UCSD-AML1 (cell line): ENCODE results near the gene COPA.
A peak's percentile ranks its signal among the peaks of the same experiment; 100 is the strongest.

ENCODE experiments used
- DNase-seq: peaks from one replicate; lab custom pipeline; 2025; ENCODE audit not compliant: unreplicated experiment; lab: John Stamatoyannopoulos, UW

Gene COPA

DNA sequence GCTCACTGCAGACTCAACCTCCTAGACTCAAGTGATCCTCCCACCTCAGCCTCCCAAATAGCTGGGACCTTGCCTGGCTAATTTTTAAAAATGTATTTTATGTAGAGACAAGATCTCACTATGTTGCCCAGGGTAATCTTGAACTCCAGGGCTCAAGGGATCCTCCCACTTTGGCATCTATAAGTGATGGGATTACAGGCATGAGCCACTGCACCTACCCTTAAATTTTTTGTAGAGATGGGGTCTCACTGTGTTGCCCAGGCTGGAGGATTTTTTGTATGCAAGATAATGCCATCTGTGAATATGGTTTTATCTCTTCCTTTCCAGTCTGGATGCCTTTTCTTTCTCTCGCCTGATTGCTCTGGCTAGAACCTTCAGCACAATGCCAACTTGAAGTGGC lies 72.0 kb downstream of the COPA start:
- no peak for DNase-seq

DNA sequence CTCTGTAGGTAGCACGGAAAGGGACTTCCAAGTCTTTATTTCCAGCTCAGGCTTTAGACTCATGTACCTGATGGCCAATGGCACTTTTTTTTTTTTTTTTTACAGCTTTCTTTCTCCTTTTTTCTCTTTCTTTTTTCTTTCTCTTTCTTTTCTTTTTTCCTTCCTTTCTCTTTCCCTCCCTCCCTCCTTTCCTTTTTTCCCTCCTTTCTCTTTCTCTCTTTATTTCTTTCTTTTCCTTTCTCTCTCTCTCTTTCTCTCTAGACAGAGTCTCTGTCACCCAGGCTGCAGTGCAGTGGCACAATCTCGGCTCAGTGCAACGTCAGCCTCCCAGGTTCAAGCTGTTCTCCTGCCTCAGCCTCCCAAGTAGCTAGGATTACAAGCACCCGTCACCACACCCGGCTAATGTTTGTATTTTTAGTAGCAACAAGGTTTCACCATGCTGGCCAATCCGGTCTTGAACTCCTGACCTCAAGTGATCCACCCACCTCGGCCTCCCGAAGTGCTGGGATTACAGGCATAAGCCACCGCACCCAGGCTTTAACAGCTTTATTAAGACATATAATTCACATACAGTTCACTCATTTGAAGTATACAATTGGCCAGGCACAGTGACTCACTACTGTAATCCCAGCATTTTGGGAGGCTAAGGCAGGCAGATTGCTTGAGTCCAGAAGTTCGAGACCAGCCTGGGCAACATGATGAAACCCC lies 75.6 kb downstream of the COPA start:
- no peak for DNase-seq

DNA sequence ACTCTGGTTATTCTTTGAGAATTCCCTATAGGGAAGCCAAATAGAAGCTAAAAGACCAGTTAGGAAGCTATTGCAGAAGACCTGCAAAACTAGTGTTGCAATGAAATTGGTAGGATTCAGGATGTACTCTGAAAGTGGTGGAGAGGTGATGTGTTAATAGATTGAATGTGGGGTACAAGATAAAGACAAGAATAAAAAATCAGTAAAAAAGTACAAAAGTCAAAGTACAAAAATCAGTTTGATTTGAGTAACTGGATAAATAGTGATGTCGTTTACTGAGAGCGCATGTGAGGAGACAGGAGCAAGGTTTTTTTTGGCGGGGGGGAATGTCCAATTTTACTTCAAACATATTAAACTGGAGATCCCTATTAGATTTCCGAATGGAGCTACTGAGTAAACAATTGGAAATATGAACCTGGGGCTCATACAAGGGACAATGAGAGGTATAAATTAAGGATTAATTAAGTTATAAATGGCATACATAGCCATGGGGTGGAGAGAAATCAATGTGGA lies 78.2 kb downstream of the COPA start:
- DNase-seq = no peak

DNA sequence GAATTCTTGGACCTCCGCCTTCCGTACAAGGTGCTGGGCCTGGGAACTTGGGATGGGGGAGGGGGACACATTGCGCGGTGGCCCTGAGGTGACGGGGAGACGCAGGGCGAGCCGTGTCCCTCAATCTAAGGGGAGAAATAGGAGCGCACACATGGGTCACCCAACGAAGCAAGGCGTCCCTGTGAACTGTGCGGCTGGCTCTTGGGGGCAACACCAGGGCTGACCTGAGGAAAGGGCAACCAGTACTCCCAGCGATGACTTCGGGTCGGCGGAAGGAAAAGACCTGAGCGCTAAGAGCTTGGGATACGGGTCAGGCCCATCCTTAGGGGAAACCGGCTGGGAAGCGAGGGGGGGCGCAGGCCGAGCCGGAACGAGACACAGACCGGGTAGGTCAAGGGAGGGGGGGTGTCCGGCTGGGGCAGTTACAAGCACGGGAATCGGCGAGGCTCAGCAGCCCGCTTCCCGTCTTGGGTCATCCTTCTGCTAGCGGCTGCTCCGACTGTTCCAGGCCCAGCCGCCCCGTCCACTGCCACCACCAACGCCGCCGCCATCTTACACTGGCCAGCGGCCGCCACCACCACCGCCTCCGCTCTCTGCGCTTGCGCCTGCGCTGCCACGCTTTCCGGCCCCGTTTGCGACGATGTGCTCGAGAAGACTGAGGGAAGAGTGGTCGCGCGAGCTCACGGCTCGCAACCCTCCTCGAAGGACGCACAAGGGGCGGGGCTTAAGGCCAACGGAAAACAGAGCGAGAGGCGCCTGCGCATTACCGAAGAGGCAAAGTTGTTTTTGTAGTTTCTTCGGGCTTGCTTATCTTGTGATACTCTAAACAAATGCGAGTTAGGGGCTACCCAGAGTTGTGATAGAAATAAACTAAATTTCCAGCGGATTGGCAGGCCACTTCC lies 80.9 kb downstream of the COPA start, which contains the start of gene DCAF8:
TSS of gene DCAF8 (minus strand) at position 657 of the 902 bp plus-strand sequence. CDS start 18,541 bp downstream, outside the sequence.
- DNase-seq = peak; percentile 98

DNA sequence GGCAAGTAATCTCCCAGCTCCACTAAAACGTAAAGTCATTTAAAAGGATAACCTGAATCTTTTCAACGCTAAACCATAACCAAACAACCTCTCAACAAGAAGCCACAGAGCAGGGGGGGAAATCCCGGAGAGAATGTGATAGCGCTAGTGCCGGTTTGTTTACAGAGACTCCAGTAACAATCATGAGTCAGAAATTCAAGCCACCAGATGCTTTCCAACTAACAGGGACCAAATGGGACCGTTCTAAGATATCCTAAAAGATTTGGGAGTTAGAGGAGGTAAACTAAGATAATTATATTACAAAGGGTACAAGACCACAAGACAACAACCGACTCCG lies 81.5 kb downstream of the COPA start:
- peak; percentile 52 for DNase-seq

DNA sequence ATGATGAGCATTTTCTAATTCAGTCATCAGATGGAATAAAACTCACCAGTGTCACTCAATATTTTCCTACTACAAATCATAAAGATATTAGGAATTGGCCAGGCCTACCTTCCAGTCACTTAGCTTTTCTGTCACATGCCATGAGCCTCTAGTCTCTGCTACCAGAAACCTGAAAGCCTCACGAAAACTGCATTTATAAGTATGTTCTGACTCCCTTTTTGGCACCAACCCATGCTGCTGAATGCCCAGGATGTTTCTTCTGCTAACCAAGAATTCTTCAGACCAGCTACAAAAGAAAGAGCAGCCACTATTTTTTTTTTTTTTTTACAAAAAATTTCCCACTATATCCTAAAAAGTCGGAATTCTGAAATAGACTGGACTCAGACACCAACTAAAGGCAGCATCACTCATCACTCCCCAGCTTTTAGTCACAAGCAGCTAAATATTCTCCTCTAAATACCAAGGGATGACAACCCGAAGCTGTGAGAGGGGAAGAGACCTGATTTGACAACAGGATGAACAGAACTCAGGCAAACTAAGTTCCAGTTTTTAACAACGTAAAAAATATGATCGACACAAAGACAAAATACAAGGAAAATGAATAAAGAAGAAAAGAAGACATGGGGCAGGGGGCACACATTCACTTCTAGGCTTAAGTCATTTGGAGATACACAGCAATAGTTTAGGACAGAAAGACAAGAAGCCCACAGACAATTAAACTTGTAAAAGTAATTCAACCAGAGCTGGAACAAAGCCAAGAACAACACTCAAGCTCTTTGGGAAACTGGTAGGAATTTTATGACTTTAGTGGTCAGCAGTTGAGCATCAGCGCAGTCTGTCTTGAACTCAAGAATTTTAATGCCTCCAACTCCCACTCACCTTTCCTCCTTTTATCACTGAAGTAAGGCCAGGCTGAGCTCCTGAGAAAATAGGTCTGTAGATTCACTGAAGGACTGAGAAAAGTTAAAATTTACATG lies 82.4 kb downstream of the COPA start:
- no peak for DNase-seq

DNA sequence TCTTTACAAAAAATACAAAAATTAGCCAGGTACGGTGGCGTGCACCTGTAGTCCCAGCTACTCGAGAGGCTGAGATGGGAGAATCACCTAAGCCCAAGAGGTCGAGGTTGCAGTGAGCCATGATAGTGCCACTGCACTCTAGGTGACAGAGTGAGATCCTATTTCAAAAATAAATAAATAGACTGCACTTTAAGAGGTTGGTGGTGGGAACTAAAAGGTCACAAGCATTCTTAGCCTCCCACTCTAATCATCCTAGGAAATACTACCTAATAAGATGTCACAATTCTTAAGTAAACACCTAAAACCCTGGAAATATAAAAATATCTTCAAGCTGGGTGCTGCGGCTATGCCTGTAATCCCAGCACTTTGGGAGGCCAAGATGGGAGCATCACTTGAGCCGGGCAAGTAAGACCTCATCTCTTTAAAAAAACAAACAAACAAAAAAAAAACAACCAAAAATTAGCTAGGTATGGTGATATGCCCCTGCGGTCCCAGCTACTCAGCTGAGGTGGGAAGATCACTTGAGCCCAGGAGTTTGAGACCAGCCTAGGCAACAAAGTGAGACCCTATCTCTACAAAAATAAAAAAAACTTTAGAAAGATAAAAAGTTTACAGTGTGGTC lies 84.8 kb downstream of the COPA start:
- DNase-seq = no peak

DNA sequence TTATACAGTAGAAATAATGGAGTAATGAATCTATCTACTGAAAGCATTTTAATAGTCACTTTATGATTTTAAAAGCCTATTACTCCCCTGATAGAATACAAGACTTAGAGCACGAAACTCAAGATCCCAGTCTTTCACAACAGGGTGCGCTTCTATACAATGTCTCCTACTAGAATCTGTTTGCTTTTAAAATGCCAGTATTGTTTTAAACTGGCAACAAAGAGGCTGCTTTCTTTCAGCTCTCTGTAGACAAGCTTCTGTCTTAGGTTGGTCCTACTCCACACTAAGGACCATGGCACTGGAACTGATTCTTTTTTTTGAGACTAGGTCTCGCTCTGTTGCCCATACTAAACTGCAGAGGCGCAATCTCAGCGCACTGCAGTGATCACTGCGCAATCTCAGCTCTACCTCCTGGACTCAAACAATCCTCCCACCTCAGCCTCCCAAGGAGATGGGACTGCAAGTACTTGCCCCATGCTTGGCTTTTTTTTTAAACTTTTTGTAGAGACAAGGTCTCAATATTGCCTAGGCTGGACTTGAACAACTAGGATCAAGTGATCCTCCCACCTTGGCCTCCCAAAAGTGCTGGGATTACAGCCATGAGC lies 85.5 kb downstream of the COPA start:
- DNase-seq = no peak

DNA sequence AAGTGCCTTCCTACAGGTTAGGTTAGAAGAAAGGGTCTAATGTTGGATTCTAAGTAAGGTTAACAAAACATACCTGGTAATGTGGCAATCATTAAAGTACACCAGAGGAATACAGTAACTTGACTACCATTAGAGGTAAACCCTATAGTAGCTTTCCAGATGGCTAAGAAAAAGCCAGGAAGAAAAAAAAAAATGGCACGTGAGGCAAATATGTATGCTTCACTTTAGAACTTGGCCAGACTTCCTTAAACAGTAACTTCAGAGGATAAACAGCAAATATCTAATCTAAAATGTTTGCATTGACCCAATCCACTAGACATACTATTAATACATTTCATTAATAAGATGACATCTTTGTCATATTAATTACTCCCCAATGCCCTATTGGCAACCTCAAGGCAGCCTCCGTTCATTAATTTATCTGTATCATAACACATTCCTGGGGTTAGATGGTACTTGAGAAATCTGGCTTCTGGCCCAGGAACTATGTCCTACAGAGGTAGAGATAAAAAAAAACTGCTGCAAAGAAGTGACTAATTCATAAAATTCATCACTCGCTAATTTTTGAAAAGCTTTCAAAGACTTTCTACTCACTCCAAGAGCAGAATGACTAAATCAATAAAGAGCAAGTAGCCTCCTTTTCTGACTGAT lies 86.5 kb downstream of the COPA start:
- DNase-seq = no peak

DNA sequence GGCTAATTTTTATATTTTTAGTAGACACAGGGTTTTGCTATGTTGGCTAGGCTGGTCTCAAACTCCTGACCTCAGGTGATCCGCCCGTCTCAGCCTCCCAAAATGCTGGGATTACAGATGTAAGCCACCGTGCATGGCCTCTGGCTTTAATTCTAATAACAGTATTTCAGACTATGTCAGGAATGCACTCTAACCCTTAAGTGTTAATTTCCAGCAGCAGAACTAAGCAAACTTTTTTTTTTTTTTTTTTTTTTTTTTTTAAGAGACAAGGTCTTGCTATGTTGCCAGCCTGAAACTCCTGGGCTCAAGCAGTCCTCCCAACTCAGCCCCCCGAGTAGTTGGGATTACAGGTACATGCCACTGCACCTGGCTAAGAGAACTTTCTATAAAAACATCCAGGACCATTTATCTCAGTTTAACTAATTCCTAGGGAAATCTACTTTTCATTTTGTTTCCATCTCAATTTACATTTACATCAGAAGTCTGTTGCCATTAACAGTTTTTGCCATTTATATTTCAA lies 87.2 kb downstream of the COPA start:
- DNase-seq = no peak

DNA sequence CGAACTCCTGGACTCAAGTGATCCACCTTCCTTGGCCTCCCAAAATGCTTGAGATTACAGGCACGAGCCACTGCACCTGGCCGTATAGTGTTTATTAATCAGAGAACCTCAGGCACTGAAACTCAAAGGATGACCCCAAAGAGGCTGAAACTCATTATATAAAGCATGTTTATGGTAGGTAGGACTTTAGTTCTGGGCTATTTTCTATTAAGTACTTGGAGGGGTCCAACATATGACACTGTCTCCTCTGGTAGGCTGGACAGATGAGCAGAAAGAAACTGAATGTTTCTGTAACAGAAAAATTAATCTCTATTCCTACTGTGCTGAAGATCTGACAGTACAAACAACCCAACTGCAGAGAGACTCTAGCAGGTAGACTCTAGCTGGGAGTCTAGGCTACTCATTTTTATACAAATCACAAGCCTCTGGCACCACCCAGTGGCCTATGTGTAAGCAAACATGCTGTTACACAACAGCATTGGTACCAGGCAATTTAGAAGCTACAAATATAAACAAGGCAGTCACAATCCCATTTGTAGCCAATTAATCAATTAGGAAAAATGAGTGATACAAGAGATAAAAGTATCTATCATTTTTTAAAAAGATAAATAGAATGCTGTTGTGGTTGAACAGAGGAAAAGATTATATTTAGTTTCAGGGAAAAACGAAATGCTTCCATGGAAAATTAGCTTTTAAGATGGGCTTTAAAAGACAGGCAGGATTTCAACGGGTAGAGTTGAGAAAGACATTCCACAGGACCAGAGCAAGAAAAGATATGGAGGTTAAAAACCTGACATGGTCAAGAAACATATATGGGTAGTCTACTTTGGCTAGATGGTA lies 91.1 kb downstream of the COPA start:
- peak; percentile 17 for DNase-seq

DNA sequence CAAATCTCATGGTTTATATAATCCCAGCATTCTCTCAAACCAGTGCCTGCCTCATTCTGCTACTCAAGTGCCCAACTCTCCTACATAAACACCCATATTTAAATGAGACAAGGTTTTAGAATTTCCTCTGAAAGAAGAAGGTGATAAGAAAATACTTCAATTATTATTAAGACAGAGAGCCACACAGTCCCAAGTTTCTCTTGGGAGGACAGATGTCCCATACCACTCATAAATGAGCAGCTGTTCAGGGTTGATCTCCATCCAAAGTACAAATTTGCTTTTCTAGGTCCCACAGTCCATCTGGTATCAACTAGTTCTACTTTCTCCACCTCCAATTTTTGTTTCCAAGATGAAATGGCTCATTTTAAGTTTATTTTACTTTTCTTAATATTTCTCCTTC lies 92.0 kb downstream of the COPA start:
- DNase-seq = no peak

DNA sequence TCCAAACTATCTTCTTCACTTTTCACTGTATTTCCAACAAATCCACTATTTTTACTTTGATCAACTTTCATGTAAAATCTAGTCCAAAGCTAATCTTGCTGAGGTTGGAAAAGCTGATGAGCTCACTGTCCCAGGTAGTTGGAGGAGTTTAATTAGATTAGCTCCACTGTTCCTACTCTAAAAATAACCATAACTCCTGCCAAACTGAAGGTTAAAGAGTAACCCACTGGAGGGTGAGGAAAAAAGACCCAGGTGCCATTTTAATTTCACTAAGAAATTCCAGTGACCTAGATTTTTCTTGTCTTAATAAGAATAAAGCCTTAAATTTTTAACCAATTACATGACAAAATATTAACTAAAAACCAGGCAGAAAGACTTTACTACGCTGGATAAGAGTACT lies 96.0 kb downstream of the COPA start:
- no peak for DNase-seq

DNA sequence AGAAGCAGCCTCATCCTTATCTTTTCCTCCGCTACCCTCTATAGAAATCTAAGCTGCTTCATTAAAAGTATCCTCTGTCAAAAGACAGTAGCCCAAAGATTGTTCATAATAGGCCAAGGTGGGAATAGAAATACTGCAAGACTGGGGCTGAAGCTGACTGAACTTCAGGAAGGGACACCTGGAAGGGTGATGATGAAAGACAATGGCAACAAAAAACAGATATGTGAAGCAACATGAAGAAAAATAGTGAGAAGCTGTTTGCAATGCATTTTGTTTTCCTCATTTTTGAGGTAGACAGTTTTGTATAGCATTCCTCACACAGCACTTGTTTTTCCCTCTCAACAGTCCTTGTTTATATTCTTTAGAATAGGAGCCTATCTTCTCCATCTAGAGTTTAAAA lies 97.6 kb downstream of the COPA start:
- no peak for DNase-seq

DNA sequence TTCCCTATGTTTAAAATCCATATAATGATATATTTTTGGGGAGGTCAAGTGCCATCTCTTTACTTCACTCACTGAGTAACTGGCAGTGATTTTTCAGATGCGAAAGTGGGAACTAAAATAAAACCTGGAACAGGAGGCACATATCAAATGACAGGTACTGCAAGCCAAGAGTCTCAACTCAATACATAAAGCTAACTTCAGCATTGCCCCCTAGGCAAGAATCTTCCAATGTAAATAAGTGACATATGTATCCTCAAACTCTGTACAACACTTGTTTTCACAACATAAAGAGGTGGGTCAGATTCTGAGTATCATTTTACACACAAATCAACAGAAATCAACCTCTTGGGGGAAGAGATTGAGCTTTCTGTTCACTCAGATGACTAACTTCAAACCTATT lies 98.8 kb downstream of the COPA start:
- DNase-seq = no peak

DNA sequence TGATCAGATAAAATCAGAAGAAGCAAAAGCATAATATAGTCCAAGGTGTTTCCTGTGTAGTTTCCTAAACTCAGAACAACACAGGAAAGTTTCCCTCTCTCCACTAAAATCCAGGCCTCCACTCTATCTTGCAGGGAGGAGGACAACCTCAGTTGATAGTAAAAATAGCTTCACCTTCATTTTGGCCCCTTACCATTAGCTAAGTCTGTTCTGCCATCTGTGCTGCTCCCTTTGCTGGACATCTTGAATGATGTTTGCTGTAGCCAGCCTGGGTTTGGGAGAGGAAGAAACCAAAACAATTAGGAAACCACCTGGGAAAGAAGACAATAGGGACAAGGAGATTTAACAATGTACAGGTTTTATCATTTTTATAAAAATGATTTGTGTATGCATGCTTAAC lies 99.3 kb downstream of the COPA start:
- DNase-seq = no peak

DNA sequence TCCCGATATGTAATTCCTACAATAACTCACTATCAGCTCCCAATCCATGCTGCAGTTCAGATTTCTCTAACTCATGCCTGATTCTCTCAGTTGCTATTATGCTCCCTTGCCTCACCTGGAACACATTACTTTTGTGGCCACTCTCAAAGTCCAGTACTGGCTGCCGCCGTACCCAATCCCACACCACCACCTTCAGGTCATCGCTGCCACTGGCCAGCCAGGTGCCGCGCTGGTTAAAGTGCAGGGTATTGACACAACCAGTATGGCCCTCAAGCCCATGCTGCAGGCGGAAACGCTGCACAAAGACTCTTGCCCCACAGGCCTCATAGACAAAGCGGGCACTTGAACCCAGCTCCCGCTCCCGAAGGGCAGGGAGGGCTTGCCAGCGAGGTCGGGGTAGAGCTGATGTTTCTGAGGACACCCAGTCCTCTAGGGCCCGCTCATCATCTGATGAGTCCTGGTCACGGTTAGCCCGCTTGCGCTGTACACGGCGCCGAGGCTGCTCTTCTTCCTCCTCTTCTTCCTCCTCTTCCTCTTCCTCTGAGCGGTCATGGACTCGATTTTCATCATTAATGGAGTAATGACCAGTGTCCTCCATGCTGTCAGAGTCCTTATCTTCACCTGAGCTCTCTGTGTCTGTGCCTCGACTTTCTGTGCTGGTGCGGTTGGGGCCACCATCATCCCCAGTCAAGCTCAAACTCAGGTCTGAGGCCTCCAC lies 103.3 kb downstream of the COPA start:
- no peak for DNase-seq
